HepG2 (cell line): ENCODE data around the gene CNBD2. TPM values are rescaled to one million over a fixed set of nuclear protein-coding genes. Genes with fewer than 3 reads are reported as not detected.

Experiments
- KAT8 ChIP-seq: IDR thresholded peaks from 2 replicates; pipeline ENCODE4 v1.6.1; 2016; ENCODE audit warnings: missing genetic modification reagents, missing compliant biosample characterization
- NR2F1 ChIP-seq, 2 experiments: fragments of 450-650 bp in 1 of 2; formaldehyde crosslinking in 1 of 2; IDR thresholded peaks; 2 replicates each; pipeline versions ENCODE4 v1.5.0 to v1.6.1; 2016 to 2020; ENCODE audit warnings: mild to moderate bottlenecking in 1 of 2, missing compliant biosample characterization in 1 of 2, missing genetic modification reagents in 1 of 2, moderate library complexity in 1 of 2
- ZBTB7B ChIP-seq: sonication (generic); formaldehyde crosslinking; IDR thresholded peaks from 2 replicates; pipeline ENCODE4 v1.4.0; 2020; ENCODE audit warnings: missing genetic modification reagents
- ZNF281 ChIP-seq: sonication (generic); formaldehyde crosslinking; IDR thresholded peaks from 2 replicates; pipeline ENCODE4 v1.4.0; 2020; ENCODE audit warnings: missing genetic modification reagents, borderline replicate concordance
- ZNF512B ChIP-seq: sonication (generic); formaldehyde crosslinking; IDR thresholded peaks from 2 replicates; pipeline ENCODE4 v1.5.1; 2020; ENCODE audit warnings: missing genetic modification reagents, mild to moderate bottlenecking, borderline replicate concordance
- ZNF562 ChIP-seq: sonication (generic); formaldehyde crosslinking; IDR thresholded peaks from 2 replicates; pipeline ENCODE4 v1.8.0; 2022; ENCODE audit warnings: missing genetic modification reagents, borderline replicate concordance
- ZNF670 ChIP-seq: sonication (generic); formaldehyde crosslinking; IDR thresholded peaks from 2 replicates; pipeline ENCODE4 v1.8.0; 2022; ENCODE audit warnings: mild to moderate bottlenecking, missing genetic modification reagents, borderline replicate concordance
- ZNF800 ChIP-seq: sonication (generic); formaldehyde crosslinking; IDR thresholded peaks from 2 replicates; pipeline ENCODE4 v1.4.0; 2020; ENCODE audit warnings: missing genetic modification reagents
- polyA plus RNA-seq, 8 experiments: library from polyadenylated mRNA; depleted of rRNA in 3 of 8; stranded (reverse) in 7 of 8; unstranded in 1 of 8; fragments of >200 nt; fragmentation: Illumina TruSeq in 4 of 8; extraction: Trizol in 4 of 8; gene quantifications; 2 replicates each; pipeline versions ENCODE4 v1.2.1 to v1.2.3, GENCODE V29; 2011 to 2016; ENCODE audit warnings: low read depth in 4 of 8, missing spikeins in 1 of 8, mixed read lengths in 1 of 8; ENCODE audit not compliant: insufficient read depth in 1 of 8
- total RNA-seq, 5 experiments: library from RNA; depleted of rRNA; stranded (reverse); fragments of >200 nt; fragmentation: Illumina TruSeq; extraction: Trizol; gene quantifications; 2 replicates each; pipeline ENCODE4 v1.2.3, GENCODE V29; 2016; ENCODE audit warnings: low read depth in 1 of 5
- TF ChIP-seq, protein P1 (sequence below): sonication (generic); formaldehyde crosslinking; IDR thresholded peaks from 2 replicates; pipeline ENCODE4 v1.4.0; 2020; ENCODE audit warnings: mild to moderate bottlenecking, missing genetic modification reagents, borderline replicate concordance
- TF ChIP-seq, protein P2 (sequence below): sonication (generic); formaldehyde crosslinking; IDR thresholded peaks from 2 replicates; pipeline ENCODE4; 2020; ENCODE audit warnings: missing genetic modification reagents, mild to moderate bottlenecking, borderline replicate concordance

CNBD2 gene
- total and polyA plus RNA-seq, 2 of the 13 experiments (the other 11 are each of a cell fraction or from before 2014, with no cell fraction given): 12.4 to 22.8 TPM

- TF ChIP-seq, protein P1, sequence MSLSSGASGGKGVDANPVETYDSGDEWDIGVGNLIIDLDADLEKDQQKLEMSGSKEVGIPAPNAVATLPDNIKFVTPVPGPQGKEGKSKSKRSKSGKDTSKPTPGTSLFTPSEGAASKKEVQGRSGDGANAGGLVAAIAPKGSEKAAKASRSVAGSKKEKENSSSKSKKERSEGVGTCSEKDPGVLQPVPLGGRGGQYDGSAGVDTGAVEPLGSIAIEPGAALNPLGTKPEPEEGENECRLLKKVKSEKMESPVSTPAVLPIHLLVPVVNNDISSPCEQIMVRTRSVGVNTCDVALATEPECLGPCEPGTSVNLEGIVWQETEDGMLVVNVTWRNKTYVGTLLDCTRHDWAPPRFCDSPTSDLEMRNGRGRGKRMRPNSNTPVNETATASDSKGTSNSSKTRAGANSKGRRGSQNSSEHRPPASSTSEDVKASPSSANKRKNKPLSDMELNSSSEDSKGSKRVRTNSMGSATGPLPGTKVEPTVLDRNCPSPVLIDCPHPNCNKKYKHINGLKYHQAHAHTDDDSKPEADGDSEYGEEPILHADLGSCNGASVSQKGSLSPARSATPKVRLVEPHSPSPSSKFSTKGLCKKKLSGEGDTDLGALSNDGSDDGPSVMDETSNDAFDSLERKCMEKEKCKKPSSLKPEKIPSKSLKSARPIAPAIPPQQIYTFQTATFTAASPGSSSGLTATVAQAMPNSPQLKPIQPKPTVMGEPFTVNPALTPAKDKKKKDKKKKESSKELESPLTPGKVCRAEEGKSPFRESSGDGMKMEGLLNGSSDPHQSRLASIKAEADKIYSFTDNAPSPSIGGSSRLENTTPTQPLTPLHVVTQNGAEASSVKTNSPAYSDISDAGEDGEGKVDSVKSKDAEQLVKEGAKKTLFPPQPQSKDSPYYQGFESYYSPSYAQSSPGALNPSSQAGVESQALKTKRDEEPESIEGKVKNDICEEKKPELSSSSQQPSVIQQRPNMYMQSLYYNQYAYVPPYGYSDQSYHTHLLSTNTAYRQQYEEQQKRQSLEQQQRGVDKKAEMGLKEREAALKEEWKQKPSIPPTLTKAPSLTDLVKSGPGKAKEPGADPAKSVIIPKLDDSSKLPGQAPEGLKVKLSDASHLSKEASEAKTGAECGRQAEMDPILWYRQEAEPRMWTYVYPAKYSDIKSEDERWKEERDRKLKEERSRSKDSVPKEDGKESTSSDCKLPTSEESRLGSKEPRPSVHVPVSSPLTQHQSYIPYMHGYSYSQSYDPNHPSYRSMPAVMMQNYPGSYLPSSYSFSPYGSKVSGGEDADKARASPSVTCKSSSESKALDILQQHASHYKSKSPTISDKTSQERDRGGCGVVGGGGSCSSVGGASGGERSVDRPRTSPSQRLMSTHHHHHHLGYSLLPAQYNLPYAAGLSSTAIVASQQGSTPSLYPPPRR: no peak
- TF ChIP-seq ZNF670 (CRISPR knock-in tag) (peak; percentile 62; the same call in 1 of the 2 replicates), ZBTB7B (CRISPR knock-in tag) (0 out of 2 replicates have a peak, but pooled peaks have one; percentile 65), ZNF512B (peak; percentile 85; the same call in 1 of the 2 replicates), NR2F1 (CRISPR knock-in tag; IDR thresholded peaks at IDR 0.05) (no peak), ZNF562 (no peak), ZNF800 (CRISPR knock-in tag) (no peak), ZNF281 (CRISPR knock-in tag) (no peak), KAT8 (peak; percentile 61; the same call in 1 of the 2 replicates)
- TF ChIP-seq, protein P2, sequence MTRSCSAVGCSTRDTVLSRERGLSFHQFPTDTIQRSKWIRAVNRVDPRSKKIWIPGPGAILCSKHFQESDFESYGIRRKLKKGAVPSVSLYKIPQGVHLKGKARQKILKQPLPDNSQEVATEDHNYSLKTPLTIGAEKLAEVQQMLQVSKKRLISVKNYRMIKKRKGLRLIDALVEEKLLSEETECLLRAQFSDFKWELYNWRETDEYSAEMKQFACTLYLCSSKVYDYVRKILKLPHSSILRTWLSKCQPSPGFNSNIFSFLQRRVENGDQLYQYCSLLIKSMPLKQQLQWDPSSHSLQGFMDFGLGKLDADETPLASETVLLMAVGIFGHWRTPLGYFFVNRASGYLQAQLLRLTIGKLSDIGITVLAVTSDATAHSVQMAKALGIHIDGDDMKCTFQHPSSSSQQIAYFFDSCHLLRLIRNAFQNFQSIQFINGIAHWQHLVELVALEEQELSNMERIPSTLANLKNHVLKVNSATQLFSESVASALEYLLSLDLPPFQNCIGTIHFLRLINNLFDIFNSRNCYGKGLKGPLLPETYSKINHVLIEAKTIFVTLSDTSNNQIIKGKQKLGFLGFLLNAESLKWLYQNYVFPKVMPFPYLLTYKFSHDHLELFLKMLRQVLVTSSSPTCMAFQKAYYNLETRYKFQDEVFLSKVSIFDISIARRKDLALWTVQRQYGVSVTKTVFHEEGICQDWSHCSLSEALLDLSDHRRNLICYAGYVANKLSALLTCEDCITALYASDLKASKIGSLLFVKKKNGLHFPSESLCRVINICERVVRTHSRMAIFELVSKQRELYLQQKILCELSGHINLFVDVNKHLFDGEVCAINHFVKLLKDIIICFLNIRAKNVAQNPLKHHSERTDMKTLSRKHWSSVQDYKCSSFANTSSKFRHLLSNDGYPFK (CRISPR knock-in tag): peak; percentile 88; the same call in 1 of the 2 replicates
Measured at GRCh38 chr20:36064658-36065426, 96.5 kb downstream of the CNBD2 start (continued).
